ENCODE results near the gene ADAM29. TPM values are rescaled to one million over a fixed set of nuclear protein-coding genes. Genes with fewer than 3 reads are reported as not detected.
"Not testable (repeated sequence)": the region's sequence is repeated elsewhere in the genome, so short reads cannot be mapped to it uniquely, and the experiment has no call there.

ADAM29 gene
- total and polyA plus RNA-seq, 3 donors from 2014 or later = 19.9 to 100 (median 31.4) TPM

- DNase-seq = no peak
- 77 to 79% methylated on average over 2 of the region's 2 CpGs for WGBS, 2 donors
- Histone ChIP-seq H3K4me3 (no peak overlapping the region), H3K36me3 (ENCODE audit: low read depth, missing control alignments) (no peaks in the 10 kb centered on the region), H3K27ac (no peak overlapping the region), H3K27me3 (no peaks in the 10 kb centered on the region), H3K9me3 (no peaks in the 10 kb centered on the region), H3K4me1 (no peaks in the 10 kb centered on the region)
- intact Hi-C loops (cut with DNase I; ENCODE audit: low total_unique reads) = no loop called here
- TF ChIP-seq POLR2A (IDR thresholded peaks at IDR 0.05) (no peak), CTCF (IDR thresholded peaks at IDR 0.05) (no peak)
Observed at GRCh38 chr4:174973336-174973735, 55.2 kb downstream of the ADAM29 start.

- TF ChIP-seq POLR2A (IDR thresholded peaks at IDR 0.05) = no peak
- TF ChIP-seq CTCF (IDR thresholded peaks at IDR 0.05) = no peak
- DNase-seq = no peak
- Histone ChIP-seq H3K36me3 (ENCODE audit: low read depth, missing control alignments) (no peaks in the 10 kb centered on the region), H3K9me3 (no peaks in the 10 kb centered on the region), H3K4me3 (no peak overlapping the region), H3K4me1 (no peaks in the 10 kb centered on the region), H3K27me3 (no peaks in the 10 kb centered on the region), H3K27ac (no peak overlapping the region)
- 52 to 57% methylated on average over 6 of the region's 6 CpGs for WGBS, 2 donors
- intact Hi-C loops (cut with DNase I; ENCODE audit: low total_unique reads) = no loop called here
Observed at GRCh38 chr4:174983128-174983750, 65.1 kb downstream of the ADAM29 start.

GRCh38 chr4:174983870-174984269 is 65.7 kb downstream of the ADAM29 start:
- H3K9me3 ChIP-seq; H3K27ac ChIP-seq; DNase-seq; H3K4me3 ChIP-seq; H3K36me3 ChIP-seq (ENCODE audit: low read depth, missing control alignments); intact Hi-C loops (cut with DNase I; ENCODE audit: low total_unique reads); H3K27me3 ChIP-seq; H3K4me1 ChIP-seq: not testable (repeated sequence)
- 62 to 73% methylated on average over 1 to 2 of the region's 5 CpGs for WGBS, 2 donors

- TF ChIP-seq CTCF (IDR thresholded peaks at IDR 0.05) (no peak), POLR2A (IDR thresholded peaks at IDR 0.05) (no peak)
- Histone ChIP-seq H3K4me3 (no peak overlapping the region), H3K9me3 (no peaks in the 10 kb centered on the region), H3K27me3 (no peaks in the 10 kb centered on the region), H3K4me1 (no peaks in the 10 kb centered on the region), H3K36me3 (ENCODE audit: low read depth, missing control alignments) (no peaks in the 10 kb centered on the region), H3K27ac (no peak overlapping the region)
- intact Hi-C loops (cut with DNase I; ENCODE audit: low total_unique reads) = no loop called here
- no peak for DNase-seq
- WGBS, 2 donors = 84 to 86% methylated on average over 8 of the region's 8 CpGs
Observed at GRCh38 chr4:174989791-174990190, 71.6 kb downstream of the ADAM29 start.

- intact Hi-C loops (cut with DNase I; ENCODE audit: low total_unique reads) = no loop called here
Observed at GRCh38 chr4:174993916-174994315, 75.8 kb downstream of the ADAM29 start.

More at GRCh38 chr4:174993916-174994315, 75.8 kb downstream of the ADAM29 start:
- no peak for TF ChIP-seq CTCF (IDR thresholded peaks at IDR 0.05)
- no peak for TF ChIP-seq POLR2A (IDR thresholded peaks at IDR 0.05)
- Histone ChIP-seq H3K4me3 (no peak overlapping the region), H3K4me1 (no peaks in the 10 kb centered on the region), H3K9me3 (no peaks in the 10 kb centered on the region), H3K27ac (no peak overlapping the region), H3K27me3 (no peaks in the 10 kb centered on the region), H3K36me3 (ENCODE audit: low read depth, missing control alignments) (no peaks in the 10 kb centered on the region)
- WGBS, 2 donors = 82 to 85% methylated on average over 1 of the region's 1 CpG
- no peak for DNase-seq

Measured in testis (tissue), 3 donors.